ENCODE measurements around the gene ANKRD23. TPM values are rescaled to one million over a fixed set of nuclear protein-coding genes. Genes with fewer than 3 reads are reported as not detected.

The ANKRD23 gene
- total and polyA plus RNA-seq, 2 donors (not counting 1 experiment from before 2014, with no cell fraction given), result 0.41 to 1.3 TPM

GRCh38 chr2:96878796-96879544 lies 35.1 kb upstream of the ANKRD23 start:
- no peaks in the 10 kb centered on the region for H3K4me1 ChIP-seq (ENCODE audit: control insufficient read depth, extremely low read depth, insufficient read depth, low read length)

GRCh38 chr2:96878171-96878570 lies 34.4 kb upstream of the ANKRD23 start:
- Histone ChIP-seq H3K4me2 (ENCODE audit: extremely low read depth, insufficient read depth, low read length) (no peak overlapping the region), H3K4me1 (ENCODE audit: control insufficient read depth, extremely low read depth, insufficient read depth, low read length) (no peaks in the 10 kb centered on the region), H3K27me3 (ENCODE audit: control insufficient read depth, insufficient read depth, low read length) (peaks cover 10% of the 10 kb centered on the region), H3K36me3 (ENCODE audit: control insufficient read depth, insufficient read depth, low read length) (no peaks in the 10 kb centered on the region), H4K20me1 (ENCODE audit: control insufficient read depth, extremely low read depth, insufficient read depth, low read length) (no peaks in the 10 kb centered on the region), H3K79me2 (ENCODE audit: control insufficient read depth, insufficient read depth, low read length) (no peaks in the 10 kb centered on the region), H2AFZ (ENCODE audit: low read length) (no peak overlapping the region), H3K9ac (ENCODE audit: insufficient read depth, low read length) (no peak overlapping the region), H3K27ac (ENCODE audit: insufficient read depth, low read length) (no peak overlapping the region), H3K4me3 (replicated peaks in 1 of 4; ENCODE audit: control extremely low read depth in 1 of 4, insufficient read depth in 1 of 4, low read depth in 3 of 4, low read length in 4 of 4) (no peak overlapping the region), H3K9me3 (ENCODE audit: control insufficient read depth, insufficient read depth, low read depth, low read length) (no peaks in the 10 kb centered on the region)
- TF ChIP-seq CTCF (conservative IDR thresholded peaks at IDR 0.05 in 1 of 2, IDR thresholded peaks at IDR 0.05 in 1 of 2; ENCODE audit: low read depth in 1 of 2, low read length in 2 of 2) (no peak), EZH2 (IDR thresholded peaks at IDR 0.05; ENCODE audit: low read length, missing control alignments) (no peak)
- DNase-seq (ENCODE audit: low read depth in 2 of 2), result no peak

More at GRCh38 chr2:96878796-96879544, 35.1 kb upstream of the ANKRD23 start:
- no peak overlapping the region for H3K9ac ChIP-seq (ENCODE audit: insufficient read depth, low read length)
- peaks cover 10% of the 10 kb centered on the region for H3K27me3 ChIP-seq (ENCODE audit: control insufficient read depth, insufficient read depth, low read length)
- no peak overlapping the region for H3K4me3 ChIP-seq (replicated peaks in 1 of 4; ENCODE audit: control extremely low read depth in 1 of 4, insufficient read depth in 1 of 4, low read depth in 3 of 4, low read length in 4 of 4)
- no peak for DNase-seq (ENCODE audit: low read depth in 2 of 2)
- H3K4me2 ChIP-seq (ENCODE audit: extremely low read depth, insufficient read depth, low read length), result no peak overlapping the region
- no peak for TF ChIP-seq EZH2 (IDR thresholded peaks at IDR 0.05; ENCODE audit: low read length, missing control alignments)
- TF ChIP-seq CTCF (conservative IDR thresholded peaks at IDR 0.05 in 1 of 2, IDR thresholded peaks at IDR 0.05 in 1 of 2; ENCODE audit: low read depth in 1 of 2, low read length in 2 of 2), result no peak
- no peaks in the 10 kb centered on the region for H3K9me3 ChIP-seq (ENCODE audit: control insufficient read depth, insufficient read depth, low read depth, low read length)
- H3K79me2 ChIP-seq (ENCODE audit: control insufficient read depth, insufficient read depth, low read length), result no peaks in the 10 kb centered on the region
- no peaks in the 10 kb centered on the region for H4K20me1 ChIP-seq (ENCODE audit: control insufficient read depth, extremely low read depth, insufficient read depth, low read length)
- no peak overlapping the region for H3K27ac ChIP-seq (ENCODE audit: insufficient read depth, low read length)
- H3K36me3 ChIP-seq (ENCODE audit: control insufficient read depth, insufficient read depth, low read length), result no peaks in the 10 kb centered on the region
- no peak overlapping the region for H2AFZ ChIP-seq (ENCODE audit: low read length)

- H3K4me3 ChIP-seq (replicated peaks in 1 of 4; ENCODE audit: control extremely low read depth in 1 of 4, insufficient read depth in 1 of 4, low read depth in 3 of 4, low read length in 4 of 4), result no peak overlapping the region
- H2AFZ ChIP-seq (ENCODE audit: low read length), result no peak overlapping the region
- no peaks in the 10 kb centered on the region for H4K20me1 ChIP-seq (ENCODE audit: control insufficient read depth, extremely low read depth, insufficient read depth, low read length)
- H3K27me3 ChIP-seq (ENCODE audit: control insufficient read depth, insufficient read depth, low read length), result peaks cover 5% of the 10 kb centered on the region
- no peaks in the 10 kb centered on the region for H3K79me2 ChIP-seq (ENCODE audit: control insufficient read depth, insufficient read depth, low read length)
- H3K9me3 ChIP-seq (ENCODE audit: control insufficient read depth, insufficient read depth, low read depth, low read length), result no peaks in the 10 kb centered on the region
- H3K4me2 ChIP-seq (ENCODE audit: extremely low read depth, insufficient read depth, low read length), result no peak overlapping the region
- TF ChIP-seq EZH2 (IDR thresholded peaks at IDR 0.05; ENCODE audit: low read length, missing control alignments) (no peak), CTCF (conservative IDR thresholded peaks at IDR 0.05 in 1 of 2, IDR thresholded peaks at IDR 0.05 in 1 of 2; ENCODE audit: low read depth in 1 of 2, low read length in 2 of 2) (no peak)
- no peaks in the 10 kb centered on the region for H3K4me1 ChIP-seq (ENCODE audit: control insufficient read depth, extremely low read depth, insufficient read depth, low read length)
- H3K36me3 ChIP-seq (ENCODE audit: control insufficient read depth, insufficient read depth, low read length), result no peaks in the 10 kb centered on the region
- DNase-seq (ENCODE audit: low read depth in 2 of 2), result no peak
- H3K27ac ChIP-seq (ENCODE audit: insufficient read depth, low read length), result no peak overlapping the region
- no peak overlapping the region for H3K9ac ChIP-seq (ENCODE audit: insufficient read depth, low read length)
Observed at GRCh38 chr2:96877631-96878092, 33.8 kb upstream of the ANKRD23 start.
